Gastrocnemius medialis (tissue), 4 donors: Measurements from ENCODE around the gene FKBP4. TPM values are rescaled to one million over a fixed set of nuclear protein-coding genes. Genes with fewer than 3 reads are reported as not detected.

Experiments
- ATAC-seq, 2 donors: fragments of 150-250 bp; one replicate each; pipeline ENCODE4 v1.9.1; 2016
- DNase-seq, 2 donors: peaks; one replicate each; pipeline ENCODE4 v3.0.0-alpha.2; 2019
- H3K27ac ChIP-seq, 4 donors: fragments of 200-600 bp; sonication (generic); 1 replicate in 1 of 4; 2 replicates in 3 of 4; pipeline ENCODE4 v1.5.1; 2016 to 2018; ENCODE audit warnings: mild to moderate bottlenecking in 2 of 4, moderate library complexity in 1 of 4
- H3K27me3 ChIP-seq, 3 donors: fragments of 200-600 bp; sonication (generic) in 2 of 3; 1 replicate in 1 of 3; 2 replicates in 2 of 3; pipeline versions ENCODE4 v1.5.1 to v1.6.0; 2016 to 2019; ENCODE audit warnings: mild to moderate bottlenecking in 1 of 3, moderate library complexity in 1 of 3
- H3K36me3 ChIP-seq, 2 donors: fragments of 200-600 bp; sonication (generic) in 1 of 2; one replicate each; pipeline ENCODE4 v1.5.1; 2017 to 2018
- H3K4me1 ChIP-seq, 2 donors: fragments of 200-600 bp; sonication (generic) in 1 of 2; one replicate each; pipeline ENCODE4 v1.5.1; 2016 to 2017; ENCODE audit warnings: mild to moderate bottlenecking in 2 of 2
- H3K4me3 ChIP-seq, 4 donors: fragments of 200-600 bp; sonication (generic) in 3 of 4; 1 replicate in 1 of 4; 2 replicates in 3 of 4; pipeline ENCODE4 v1.5.1; 2016 to 2019; ENCODE audit warnings: mild to moderate bottlenecking in 2 of 4
- H3K9me3 ChIP-seq, 3 donors: fragments of 200-600 bp; sonication (generic) in 2 of 3; 1 replicate in 1 of 3; 2 replicates in 2 of 3; pipeline ENCODE4 v1.5.1; 2016 to 2019
- POLR2A ChIP-seq, 2 donors: fragments of 450-650 bp; IDR thresholded peaks; one replicate each; pipeline ENCODE4 v1.6.1; 2017; ENCODE audit warnings: antibody characterized with exemption in 2 of 2, mild to moderate bottlenecking in 2 of 2, moderate library complexity in 2 of 2
- in situ Hi-C, 4 donors: fragments of 200-750 bp; cut with MboI; loops; one replicate each; pipeline versions ENCODE4 v1.15.0 to v1.8.0; 2017; ENCODE audit warnings: low sequenced_read_pairs in 4 of 4
- intact Hi-C: fragments of 100-400 bp; cut with DNase I; formaldehyde crosslinking; loops from one replicate; pipeline ENCODE4 v1.15.1; 2023; ENCODE audit warnings: low total_unique reads
- total RNA-seq, 4 donors: library from RNA; depleted of rRNA; stranded (reverse); fragments of >200 nt; gene quantifications; one replicate each; pipeline versions ENCODE4 v1.1.0 to v1.2.3, GENCODE V29; 2016
- TF ChIP-seq, protein P1 (sequence below), 5 experiments: fragments of 450-650 bp in 3 of 5; fragments of 200-600 bp in 2 of 5; sonication (generic) in 2 of 5; IDR thresholded peaks in 4 of 5; conservative IDR thresholded peaks in 1 of 5; 1 replicate in 4 of 5; 2 replicates in 1 of 5; pipeline ENCODE4 v1.5.1; 2016 to 2019; ENCODE audit warnings: antibody characterized with exemption in 5 of 5, mild to moderate bottlenecking in 3 of 5, moderate library complexity in 3 of 5

The FKBP4 gene
- total RNA-seq, 4 donors from 2014 or later, result 41.9 to 96.0 (median 53.0) TPM

GRCh38 chr12:2751230-2751629, 43.5 kb upstream of the FKBP4 start:
- intact Hi-C loops, result no loop called here
- no peak overlapping the region for H3K27ac ChIP-seq
- no peaks in the 10 kb centered on the region for H3K27me3 ChIP-seq
- H3K36me3 ChIP-seq, result no peaks in the 10 kb centered on the region
- DNase-seq (no peak), ATAC-seq (no peak)
- H3K4me1 ChIP-seq, result no peaks in the 10 kb centered on the region
- TF ChIP-seq, protein P1, sequence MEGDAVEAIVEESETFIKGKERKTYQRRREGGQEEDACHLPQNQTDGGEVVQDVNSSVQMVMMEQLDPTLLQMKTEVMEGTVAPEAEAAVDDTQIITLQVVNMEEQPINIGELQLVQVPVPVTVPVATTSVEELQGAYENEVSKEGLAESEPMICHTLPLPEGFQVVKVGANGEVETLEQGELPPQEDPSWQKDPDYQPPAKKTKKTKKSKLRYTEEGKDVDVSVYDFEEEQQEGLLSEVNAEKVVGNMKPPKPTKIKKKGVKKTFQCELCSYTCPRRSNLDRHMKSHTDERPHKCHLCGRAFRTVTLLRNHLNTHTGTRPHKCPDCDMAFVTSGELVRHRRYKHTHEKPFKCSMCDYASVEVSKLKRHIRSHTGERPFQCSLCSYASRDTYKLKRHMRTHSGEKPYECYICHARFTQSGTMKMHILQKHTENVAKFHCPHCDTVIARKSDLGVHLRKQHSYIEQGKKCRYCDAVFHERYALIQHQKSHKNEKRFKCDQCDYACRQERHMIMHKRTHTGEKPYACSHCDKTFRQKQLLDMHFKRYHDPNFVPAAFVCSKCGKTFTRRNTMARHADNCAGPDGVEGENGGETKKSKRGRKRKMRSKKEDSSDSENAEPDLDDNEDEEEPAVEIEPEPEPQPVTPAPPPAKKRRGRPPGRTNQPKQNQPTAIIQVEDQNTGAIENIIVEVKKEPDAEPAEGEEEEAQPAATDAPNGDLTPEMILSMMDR (IDR thresholded peaks at IDR 0.05 in 4 of 5, conservative IDR thresholded peaks at IDR 0.05 in 1 of 5), result no peak
- no peaks in the 10 kb centered on the region for H3K9me3 ChIP-seq
- in situ Hi-C loops, result no loop called here
- H3K4me3 ChIP-seq, result no peak overlapping the region

DNA sequence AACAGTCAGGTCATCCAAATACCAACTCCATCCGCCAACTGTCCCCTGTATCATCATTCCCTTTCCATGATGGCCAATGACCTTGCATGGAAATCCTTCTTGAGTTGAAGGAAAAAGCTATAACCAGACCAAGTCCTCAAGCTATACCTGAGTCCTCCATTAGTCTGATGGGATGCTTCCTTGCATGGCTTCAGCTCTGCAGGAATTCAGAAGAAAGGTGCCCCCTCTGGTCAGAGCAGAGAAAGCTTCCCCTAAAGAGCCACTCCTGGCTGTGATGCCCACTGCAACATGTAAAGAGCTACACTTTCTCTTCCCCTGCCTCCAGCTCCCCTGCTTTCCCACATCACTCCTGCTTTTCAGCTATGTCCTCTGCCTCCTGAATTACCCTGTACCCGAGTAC, 43.1 kb upstream of the FKBP4 start:
- Histone ChIP-seq H3K27ac (no peak overlapping the region), H3K4me3 (no peak overlapping the region), H3K36me3 (no peaks in the 10 kb centered on the region), H3K4me1 (no peaks in the 10 kb centered on the region), H3K27me3 (no peaks in the 10 kb centered on the region), H3K9me3 (no peaks in the 10 kb centered on the region)
- DNase-seq (no peak), ATAC-seq (no peak)
- in situ Hi-C loops, result no loop called here
- TF ChIP-seq, protein P1 (IDR thresholded peaks at IDR 0.05 in 4 of 5, conservative IDR thresholded peaks at IDR 0.05 in 1 of 5), result no peak
- no peak for TF ChIP-seq POLR2A (IDR thresholded peaks at IDR 0.05)
- intact Hi-C loops, result no loop called here

GRCh38 chr12:2752676-2753371, 41.9 kb upstream of the FKBP4 start:
- Histone ChIP-seq H3K36me3 (no peaks in the 10 kb centered on the region), H3K4me1 (no peaks in the 10 kb centered on the region), H3K27me3 (no peaks in the 10 kb centered on the region), H3K4me3 (no peak overlapping the region), H3K9me3 (no peaks in the 10 kb centered on the region), H3K27ac (no peak overlapping the region)
- peak; percentile 30 to 41 for ATAC-seq
- peak; percentile 10 to 23 for DNase-seq
- in situ Hi-C loops (no loop called here), intact Hi-C loops (no loop called here)
- TF ChIP-seq POLR2A (IDR thresholded peaks at IDR 0.05), result no peak
- TF ChIP-seq, protein P1 (IDR thresholded peaks at IDR 0.05 in 4 of 5, conservative IDR thresholded peaks at IDR 0.05 in 1 of 5), result no peak

- TF ChIP-seq, protein P1 (IDR thresholded peaks at IDR 0.05 in 4 of 5, conservative IDR thresholded peaks at IDR 0.05 in 1 of 5), result no peak
- TF ChIP-seq POLR2A (IDR thresholded peaks at IDR 0.05), result no peak
- no peak for DNase-seq
- in situ Hi-C loops, result no loop called here
Observed at GRCh38 chr12:2753536-2753935, 41.2 kb upstream of the FKBP4 start.

GRCh38 chr12:2754208-2754607, 40.6 kb upstream of the FKBP4 start:
- Histone ChIP-seq H3K9me3 (no peaks in the 10 kb centered on the region), H3K4me1 (no peaks in the 10 kb centered on the region), H3K4me3 (no peak overlapping the region), H3K27me3 (no peaks in the 10 kb centered on the region), H3K27ac (no peak overlapping the region), H3K36me3 (no peaks in the 10 kb centered on the region)
- ATAC-seq, result no peak
- TF ChIP-seq POLR2A (IDR thresholded peaks at IDR 0.05), result no peak
- TF ChIP-seq, protein P1 (IDR thresholded peaks at IDR 0.05 in 4 of 5, conservative IDR thresholded peaks at IDR 0.05 in 1 of 5), result no peak
- DNase-seq, result no peak
- in situ Hi-C loops (no loop called here), intact Hi-C loops (no loop called here)

More at GRCh38 chr12:2753536-2753935, 41.2 kb upstream of the FKBP4 start:
- H3K36me3 ChIP-seq, result no peaks in the 10 kb centered on the region
- no peak overlapping the region for H3K4me3 ChIP-seq
- H3K27me3 ChIP-seq, result no peaks in the 10 kb centered on the region
- no peak overlapping the region for H3K27ac ChIP-seq
- ATAC-seq, result no peak
- intact Hi-C loops, result no loop called here
- no peaks in the 10 kb centered on the region for H3K4me1 ChIP-seq
- H3K9me3 ChIP-seq, result no peaks in the 10 kb centered on the region
